AG04449 (cell line): Measurements from ENCODE around the gene ELP4.

ENCODE experiments used
- CTCF ChIA-PET: fragments of 350-600 bp; formaldehyde crosslinking; extraction: SDS; loops from one replicate; lab custom pipeline; 2021; ENCODE audit warnings: antibody characterized with exemption; lab: Yijun Ruan, JAX
- POLR2A ChIA-PET: fragments of 400-600, 350-600 bp; formaldehyde crosslinking; extraction: SDS; loops from one replicate; lab custom pipeline; 2020; ENCODE audit warnings: antibody characterized with exemption, inconsistent platforms; lab: Yijun Ruan, JAX
- DNase-seq: peaks from one replicate; pipeline ENCODE4 v3.0.0-alpha.2; 2010; ENCODE audit warnings: low read depth, low spot score
- H3K4me3 ChIP-seq: 2 replicates; pipeline ENCODE4 v1.5.1; 2011; ENCODE audit warnings: low read depth, mild to moderate bottlenecking, control low read depth, low read length
- TF ChIP-seq, protein P1 (sequence below): IDR thresholded peaks from one replicate; pipeline ENCODE4 v1.5.1; 2011; ENCODE audit warnings: mild to moderate bottlenecking, moderate library complexity, low read length, control low read depth, inconsistent platforms; ENCODE audit not compliant: insufficient read depth; ENCODE audit errors: missing control alignments

The ELP4 gene

DNA sequence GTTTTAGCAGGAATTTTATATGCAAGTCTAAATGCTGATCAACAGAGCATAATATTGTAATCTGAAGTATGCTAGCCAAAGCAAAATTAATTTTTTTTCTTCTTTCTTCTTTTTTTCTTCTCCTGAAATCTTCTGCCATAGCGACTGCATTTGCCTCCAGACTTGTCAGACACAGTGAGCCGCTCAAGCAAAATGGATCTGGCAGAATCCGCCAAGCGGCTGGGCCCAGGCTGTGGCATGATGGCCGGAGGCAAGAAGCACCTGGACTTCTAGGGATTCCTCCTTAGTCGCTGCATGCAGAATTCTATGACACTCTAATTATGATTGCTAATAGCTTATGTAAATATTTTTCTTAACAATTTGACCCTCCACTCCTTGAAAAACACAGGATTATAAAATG is 273.7 kb downstream of the ELP4 start:
- TF ChIP-seq, protein P1, sequence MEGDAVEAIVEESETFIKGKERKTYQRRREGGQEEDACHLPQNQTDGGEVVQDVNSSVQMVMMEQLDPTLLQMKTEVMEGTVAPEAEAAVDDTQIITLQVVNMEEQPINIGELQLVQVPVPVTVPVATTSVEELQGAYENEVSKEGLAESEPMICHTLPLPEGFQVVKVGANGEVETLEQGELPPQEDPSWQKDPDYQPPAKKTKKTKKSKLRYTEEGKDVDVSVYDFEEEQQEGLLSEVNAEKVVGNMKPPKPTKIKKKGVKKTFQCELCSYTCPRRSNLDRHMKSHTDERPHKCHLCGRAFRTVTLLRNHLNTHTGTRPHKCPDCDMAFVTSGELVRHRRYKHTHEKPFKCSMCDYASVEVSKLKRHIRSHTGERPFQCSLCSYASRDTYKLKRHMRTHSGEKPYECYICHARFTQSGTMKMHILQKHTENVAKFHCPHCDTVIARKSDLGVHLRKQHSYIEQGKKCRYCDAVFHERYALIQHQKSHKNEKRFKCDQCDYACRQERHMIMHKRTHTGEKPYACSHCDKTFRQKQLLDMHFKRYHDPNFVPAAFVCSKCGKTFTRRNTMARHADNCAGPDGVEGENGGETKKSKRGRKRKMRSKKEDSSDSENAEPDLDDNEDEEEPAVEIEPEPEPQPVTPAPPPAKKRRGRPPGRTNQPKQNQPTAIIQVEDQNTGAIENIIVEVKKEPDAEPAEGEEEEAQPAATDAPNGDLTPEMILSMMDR = no peak
- DNase-seq = no peak
- ChIA-PET CTCF (interaction anchor here (0.7 kb wide), 1 partner anchor 175 kb away, joined by 3 read pairs; no protein-coding TSS in a partner anchor), POLR2A (no interaction called here)
- no peak overlapping the region for H3K4me3 ChIP-seq

DNA sequence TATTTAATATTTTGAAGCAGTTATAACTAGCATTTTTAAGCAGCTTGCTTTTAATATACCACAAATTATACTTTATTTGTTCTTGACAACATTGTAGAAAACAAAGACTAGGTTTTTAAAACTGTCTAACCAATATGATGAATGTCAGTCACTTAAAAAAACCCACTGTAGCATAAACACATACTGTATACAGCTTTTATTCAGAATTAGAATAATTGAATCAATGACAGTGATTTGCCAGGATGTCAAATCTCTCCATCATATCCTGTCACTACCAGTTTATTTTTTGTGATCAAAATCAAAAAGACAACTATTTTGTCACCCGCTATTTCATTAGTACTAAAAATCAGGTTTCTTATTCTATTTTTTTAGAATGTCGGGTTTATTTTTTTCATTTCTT is 275.0 kb downstream of the ELP4 start:
- CTCF ChIA-PET = no interaction called here
- no peak for DNase-seq
- POLR2A ChIA-PET = no interaction called here
- no peak overlapping the region for H3K4me3 ChIP-seq
- TF ChIP-seq, protein P1 = no peak

DNA sequence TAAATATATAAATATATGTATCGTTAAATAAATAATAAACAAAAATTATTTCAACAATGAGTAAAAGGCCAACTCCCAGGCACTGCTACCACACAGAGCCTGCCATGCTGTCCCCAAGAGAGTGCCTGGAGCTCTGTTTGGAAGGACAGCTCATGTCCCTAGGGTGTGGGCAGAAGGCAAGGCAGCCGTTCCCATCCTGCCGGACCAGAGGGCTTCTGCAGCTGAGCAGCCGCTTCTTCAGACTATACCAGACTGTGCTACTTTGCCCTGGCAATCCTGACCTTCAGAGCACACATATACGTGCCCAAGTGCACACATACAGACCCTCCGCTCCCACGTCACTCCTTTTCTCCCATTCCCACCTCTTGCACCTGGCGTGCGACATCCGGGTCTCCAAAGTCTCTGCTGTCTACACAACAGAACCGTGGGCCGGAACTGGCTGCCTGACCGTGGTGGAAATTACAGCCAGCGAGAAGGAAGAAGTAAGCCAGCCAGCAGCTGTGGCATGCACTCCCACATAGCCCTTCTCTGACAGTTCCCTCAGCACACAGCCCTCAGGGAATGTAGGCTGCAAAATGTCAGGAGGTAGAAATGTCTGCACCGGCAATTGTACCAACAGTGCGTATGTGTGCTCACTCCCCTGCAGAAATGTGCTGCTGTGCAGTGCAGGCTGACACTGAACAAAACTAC is 277.6 kb downstream of the ELP4 start:
- CTCF ChIA-PET = no interaction called here

DNA sequence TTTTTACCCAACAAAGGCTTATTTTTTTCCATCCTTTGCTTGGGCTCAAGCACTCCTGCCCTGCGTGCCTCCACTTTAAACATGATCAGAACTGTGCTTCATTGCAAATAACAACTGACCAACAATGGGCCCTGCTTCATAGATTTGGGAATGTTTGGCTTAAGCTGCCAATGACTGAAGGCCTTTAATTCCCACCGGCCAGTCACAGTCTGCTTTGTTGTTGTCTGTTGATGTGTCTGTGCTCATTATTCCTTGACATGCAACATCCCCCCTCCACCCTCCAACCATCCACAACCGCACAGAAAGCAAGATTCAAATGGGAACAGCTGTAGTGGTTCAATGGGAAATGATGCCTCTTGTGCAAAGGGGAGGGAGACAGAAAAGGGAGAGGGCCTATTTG is 278.5 kb downstream of the ELP4 start:
- TF ChIP-seq, protein P1 = no peak
- CTCF ChIA-PET = interaction anchor here (1.8 kb wide), 1 partner anchor 147 kb away, joined by 4 read pairs; no protein-coding TSS in a partner anchor
- POLR2A ChIA-PET = no interaction called here
- no peak for DNase-seq
- H3K4me3 ChIP-seq = no peak overlapping the region

More for the DNA sequence above, 277.6 kb downstream of the ELP4 start:
- H3K4me3 ChIP-seq = no peak overlapping the region
- POLR2A ChIA-PET = no interaction called here
- TF ChIP-seq, protein P1 = no peak
- no peak for DNase-seq

DNA sequence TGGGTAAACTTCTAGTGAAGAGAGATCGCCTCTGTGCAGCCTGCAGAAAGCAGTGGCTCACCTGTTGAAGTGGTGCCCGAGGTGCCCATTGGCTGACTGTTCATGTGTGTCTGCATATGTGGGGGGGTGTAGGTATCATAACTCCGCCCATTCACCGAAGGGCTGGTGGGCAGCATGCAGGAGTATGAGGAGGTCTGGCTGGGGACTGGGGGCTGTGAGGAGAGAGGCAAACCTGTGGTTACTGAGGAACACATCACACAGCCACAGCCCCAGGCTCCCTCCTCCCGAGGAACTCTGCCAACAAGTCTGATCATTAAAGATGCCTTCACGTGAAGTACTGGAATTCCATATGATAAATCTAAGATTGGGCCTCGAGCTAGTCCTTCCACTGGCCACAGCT is 281.1 kb downstream of the ELP4 start:
- ChIA-PET CTCF (no interaction called here), POLR2A (no interaction called here)
- TF ChIP-seq, protein P1 = no peak
- DNase-seq = no peak
- no peak overlapping the region for H3K4me3 ChIP-seq

DNA sequence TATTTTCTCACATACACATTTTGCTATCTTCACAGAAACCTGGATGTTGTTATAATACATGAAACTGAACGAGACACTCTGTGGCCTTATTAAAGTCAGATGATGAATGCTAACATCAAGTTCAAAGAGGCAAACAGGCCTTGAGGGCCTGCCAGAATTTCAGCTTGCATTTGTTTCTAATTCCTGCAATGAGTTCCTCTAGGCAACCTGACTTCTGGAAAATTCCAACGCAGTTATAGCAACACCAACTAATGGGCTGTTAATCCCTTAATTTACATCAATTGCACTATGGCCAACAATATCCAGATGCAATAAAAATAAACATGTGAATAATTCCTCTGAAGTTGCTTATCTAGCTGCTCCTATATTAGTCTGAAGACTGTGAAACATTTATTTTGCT is 282.5 kb downstream of the ELP4 start:
- ChIA-PET CTCF (no interaction called here), POLR2A (no interaction called here)
- no peak overlapping the region for H3K4me3 ChIP-seq
- no peak for DNase-seq
- TF ChIP-seq, protein P1 = no peak
